ENCODE data around the gene S100A6.

DNA sequence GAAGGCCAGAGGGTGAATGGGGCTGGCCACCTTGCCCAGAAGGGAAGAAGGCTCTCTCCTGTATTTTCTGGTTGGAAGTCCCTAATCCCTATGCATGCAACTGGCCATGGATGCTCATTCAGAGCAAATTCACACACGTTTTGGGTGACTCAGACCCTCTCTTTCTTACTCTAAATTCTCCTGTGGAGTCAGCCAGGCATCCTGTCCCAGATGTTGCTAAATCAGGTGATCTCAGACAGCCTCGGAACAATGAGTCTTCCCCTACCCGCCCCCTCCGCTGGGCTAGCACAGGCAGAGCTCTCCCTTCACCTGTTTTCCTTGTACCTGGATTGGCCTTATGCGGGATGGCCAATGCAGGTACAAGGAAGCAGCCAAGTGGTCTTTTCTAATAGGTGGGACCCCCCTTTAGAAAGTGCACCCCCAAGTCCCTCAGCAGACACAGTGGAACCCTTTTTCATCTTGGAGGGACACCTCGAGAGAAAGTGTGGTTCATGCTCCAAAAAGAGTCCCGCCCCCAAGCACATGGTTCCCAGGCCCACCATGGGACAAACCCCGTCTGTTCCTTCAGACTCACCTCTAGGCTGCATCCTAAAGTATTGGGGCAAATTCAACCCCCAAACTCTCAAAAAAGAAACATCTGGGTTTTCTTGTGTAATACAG is 8.6 kb downstream of the S100A6 start:
- TF ChIP-seq, protein P1, sequence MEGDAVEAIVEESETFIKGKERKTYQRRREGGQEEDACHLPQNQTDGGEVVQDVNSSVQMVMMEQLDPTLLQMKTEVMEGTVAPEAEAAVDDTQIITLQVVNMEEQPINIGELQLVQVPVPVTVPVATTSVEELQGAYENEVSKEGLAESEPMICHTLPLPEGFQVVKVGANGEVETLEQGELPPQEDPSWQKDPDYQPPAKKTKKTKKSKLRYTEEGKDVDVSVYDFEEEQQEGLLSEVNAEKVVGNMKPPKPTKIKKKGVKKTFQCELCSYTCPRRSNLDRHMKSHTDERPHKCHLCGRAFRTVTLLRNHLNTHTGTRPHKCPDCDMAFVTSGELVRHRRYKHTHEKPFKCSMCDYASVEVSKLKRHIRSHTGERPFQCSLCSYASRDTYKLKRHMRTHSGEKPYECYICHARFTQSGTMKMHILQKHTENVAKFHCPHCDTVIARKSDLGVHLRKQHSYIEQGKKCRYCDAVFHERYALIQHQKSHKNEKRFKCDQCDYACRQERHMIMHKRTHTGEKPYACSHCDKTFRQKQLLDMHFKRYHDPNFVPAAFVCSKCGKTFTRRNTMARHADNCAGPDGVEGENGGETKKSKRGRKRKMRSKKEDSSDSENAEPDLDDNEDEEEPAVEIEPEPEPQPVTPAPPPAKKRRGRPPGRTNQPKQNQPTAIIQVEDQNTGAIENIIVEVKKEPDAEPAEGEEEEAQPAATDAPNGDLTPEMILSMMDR (IDR thresholded peaks at IDR 0.05), result no peak
- TF ChIP-seq POLR2A (IDR thresholded peaks at IDR 0.05), result no peak

Measured in heart left ventricle (tissue), 13 donors.